SH-SY5Y (cell line): Measurements from ENCODE around the gene SH3TC2.

ENCODE experiments used
- GATA2 ChIP-seq: IDR thresholded peaks from 2 replicates; pipeline ENCODE4 v1.6.1; 2011; ENCODE audit warnings: mild to moderate bottlenecking, low read depth, low read length
- GATA3 ChIP-seq: IDR thresholded peaks from 2 replicates; pipeline ENCODE4 v1.6.1; 2011; ENCODE audit warnings: low read depth, mild to moderate bottlenecking, low read length, moderate library complexity

- no peak for TF ChIP-seq GATA2
- no peak for TF ChIP-seq GATA3
Observed at GRCh38 chr5:149019679-149020078, 43.2 kb downstream of the SH3TC2 start.
